HFF-Myc (cell line): ENCODE data around the gene ARRDC2.

Experiments
- DNase-seq: peaks from one replicate; pipeline ENCODE4 v3.0.0-alpha.2; 2011; ENCODE audit warnings: low read depth; ENCODE audit errors: extremely low read depth
- H3K4me3 ChIP-seq: replicated peaks from 2 replicates; pipeline ENCODE4 v1.5.1; 2011; ENCODE audit warnings: low read depth, mild to moderate bottlenecking, control low read depth, low read length
- TF ChIP-seq, protein P1 (sequence below): IDR thresholded peaks from 2 replicates; pipeline ENCODE4 v1.5.1; 2012; ENCODE audit warnings: mild to moderate bottlenecking, low read depth, low read length, control low read depth; ENCODE audit errors: missing control alignments

ARRDC2 gene

DNA sequence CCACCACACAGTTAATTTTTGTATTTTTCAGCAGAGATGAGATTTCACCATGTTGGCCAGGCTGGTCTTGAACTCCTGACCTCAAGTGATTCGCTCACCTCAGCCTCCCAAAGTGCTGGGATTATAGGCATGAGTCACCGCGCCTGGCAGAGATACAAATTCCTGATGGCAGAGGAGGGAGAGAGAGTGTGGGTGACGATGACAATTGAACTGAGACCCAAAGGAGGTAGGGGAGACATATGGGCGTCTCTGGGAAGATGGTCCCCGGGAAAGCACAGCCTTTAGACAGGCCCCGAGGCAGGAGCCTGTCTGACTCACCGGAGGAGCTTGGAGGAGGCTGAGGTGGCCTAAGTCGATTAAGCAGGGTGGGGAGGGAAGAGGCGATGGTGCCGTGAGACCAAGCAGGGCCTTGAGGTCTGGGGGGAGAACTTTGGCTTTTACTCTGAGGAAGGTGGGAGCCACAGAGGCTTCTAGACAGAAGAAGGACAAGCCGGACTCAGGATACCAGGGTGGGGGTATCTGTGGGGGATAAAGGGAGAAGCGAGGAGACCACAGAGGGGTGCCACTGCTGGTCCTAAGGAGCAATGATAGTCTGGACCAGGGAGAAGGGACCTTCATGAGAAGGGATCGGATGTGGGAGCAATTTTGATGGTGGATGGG lies 38.2 kb downstream of the ARRDC2 start:
- TF ChIP-seq, protein P1, sequence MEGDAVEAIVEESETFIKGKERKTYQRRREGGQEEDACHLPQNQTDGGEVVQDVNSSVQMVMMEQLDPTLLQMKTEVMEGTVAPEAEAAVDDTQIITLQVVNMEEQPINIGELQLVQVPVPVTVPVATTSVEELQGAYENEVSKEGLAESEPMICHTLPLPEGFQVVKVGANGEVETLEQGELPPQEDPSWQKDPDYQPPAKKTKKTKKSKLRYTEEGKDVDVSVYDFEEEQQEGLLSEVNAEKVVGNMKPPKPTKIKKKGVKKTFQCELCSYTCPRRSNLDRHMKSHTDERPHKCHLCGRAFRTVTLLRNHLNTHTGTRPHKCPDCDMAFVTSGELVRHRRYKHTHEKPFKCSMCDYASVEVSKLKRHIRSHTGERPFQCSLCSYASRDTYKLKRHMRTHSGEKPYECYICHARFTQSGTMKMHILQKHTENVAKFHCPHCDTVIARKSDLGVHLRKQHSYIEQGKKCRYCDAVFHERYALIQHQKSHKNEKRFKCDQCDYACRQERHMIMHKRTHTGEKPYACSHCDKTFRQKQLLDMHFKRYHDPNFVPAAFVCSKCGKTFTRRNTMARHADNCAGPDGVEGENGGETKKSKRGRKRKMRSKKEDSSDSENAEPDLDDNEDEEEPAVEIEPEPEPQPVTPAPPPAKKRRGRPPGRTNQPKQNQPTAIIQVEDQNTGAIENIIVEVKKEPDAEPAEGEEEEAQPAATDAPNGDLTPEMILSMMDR = no peak
- DNase-seq = peak; percentile 78
- no peak overlapping the region for H3K4me3 ChIP-seq

DNA sequence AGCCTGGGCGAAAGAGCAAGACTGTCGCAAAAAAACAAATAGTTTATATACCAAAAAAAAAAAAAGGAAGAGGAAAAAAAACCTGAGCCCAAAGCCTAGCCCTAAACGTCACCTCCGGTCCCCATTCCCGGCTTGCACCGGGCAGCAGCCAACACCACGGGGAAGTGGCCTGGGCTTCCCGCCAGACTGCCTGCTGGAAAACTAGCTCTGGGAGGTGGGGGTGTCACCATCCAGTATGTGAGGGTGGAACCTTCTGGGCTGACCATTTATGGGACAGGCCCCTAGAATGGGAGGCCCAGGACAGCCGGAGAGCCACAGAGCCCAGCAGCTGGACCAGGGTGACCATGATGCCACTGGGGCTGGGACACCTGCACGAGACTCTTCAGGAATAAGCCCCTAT lies 41.4 kb downstream of the ARRDC2 start:
- TF ChIP-seq, protein P1 = no peak
- no peak for DNase-seq
- no peak overlapping the region for H3K4me3 ChIP-seq

DNA sequence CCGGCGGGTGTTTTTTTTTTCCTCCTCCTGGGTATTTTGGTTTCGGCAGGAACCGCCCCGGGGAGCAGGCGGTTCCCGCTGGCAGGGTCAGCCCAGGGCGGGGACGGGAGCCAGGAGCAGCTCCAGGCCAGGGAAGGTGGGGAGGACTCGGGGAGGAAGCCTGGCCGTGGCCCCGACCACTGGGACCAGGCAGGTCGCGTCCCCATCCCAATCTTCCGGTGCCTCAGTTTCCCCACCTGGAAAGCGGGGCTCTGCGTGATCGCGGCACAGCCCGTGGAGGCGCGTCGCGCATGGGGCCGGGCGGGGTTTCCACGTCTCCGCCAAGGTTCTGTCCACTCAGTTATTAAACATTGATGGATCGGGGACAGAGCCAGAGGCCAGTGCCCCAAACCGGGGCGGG lies 43.9 kb downstream of the ARRDC2 start:
- no peak for DNase-seq
- TF ChIP-seq, protein P1 = no peak
- H3K4me3 ChIP-seq = no peak overlapping the region

GRCh38 chr19:18053576-18054219 lies 45.7 kb downstream of the ARRDC2 start:
- TF ChIP-seq, protein P1 = no peak
- peak; percentile 69 for DNase-seq
- no peak overlapping the region for H3K4me3 ChIP-seq

DNA sequence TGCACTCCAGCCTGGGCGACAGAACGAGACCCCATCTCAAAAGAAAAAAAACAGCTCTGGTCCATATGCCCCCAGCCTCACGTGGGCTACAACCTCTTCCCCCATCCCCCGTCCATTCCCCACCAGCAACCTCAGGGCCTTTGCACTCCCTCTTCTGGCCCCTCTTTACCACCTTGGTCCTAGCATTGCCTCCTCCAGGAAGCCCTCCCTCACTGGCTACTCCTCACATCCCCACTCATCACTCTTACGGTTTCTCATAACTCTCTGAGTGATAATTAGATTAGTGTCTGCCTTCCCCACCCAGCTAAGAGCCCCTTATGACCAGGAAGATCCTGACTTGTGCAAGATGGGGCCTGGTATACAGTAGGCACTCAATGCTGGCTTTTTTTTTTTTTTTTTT lies 48.0 kb downstream of the ARRDC2 start:
- TF ChIP-seq, protein P1 = no peak
- DNase-seq = no peak
- no peak overlapping the region for H3K4me3 ChIP-seq

- no peak for DNase-seq
- TF ChIP-seq, protein P1 = no peak
- no peak overlapping the region for H3K4me3 ChIP-seq
These were observed 49.6 kb downstream of the ARRDC2 start for GRCh38 chr19:18057557-18057956.
